Thyroid gland (tissue), 4 donors: Measurements from ENCODE around the gene EID2B. TPM values are rescaled to one million over a fixed set of nuclear protein-coding genes. Genes with fewer than 3 reads are reported as not detected.
A peak's percentile ranks its signal among the peaks of the same experiment; 100 is the strongest.

Experiments
- DNase-seq, 2 donors: peaks; one replicate each; pipeline ENCODE4 v3.0.0-alpha.2; 2019
- H3K27ac ChIP-seq, 3 donors: fragments of 200-600 bp; sonication (generic); 1 replicate in 2 of 3; 2 replicates in 1 of 3; pipeline ENCODE4 v1.5.1; 2016 to 2019; ENCODE audit warnings: mild to moderate bottlenecking in 1 of 3, moderate library complexity in 1 of 3
- H3K27me3 ChIP-seq: fragments of 200-600 bp; sonication (generic); one replicate; pipeline ENCODE4 v1.5.1; 2019
- H3K36me3 ChIP-seq, 2 donors: fragments of 200-600 bp; sonication (generic); one replicate each; pipeline ENCODE4 v1.5.1; 2016 to 2019
- H3K4me1 ChIP-seq, 2 donors: fragments of 200-600 bp; sonication (generic); one replicate each; pipeline ENCODE4 v1.5.1; 2017 to 2019
- H3K4me3 ChIP-seq, 3 donors: fragments of 200-600 bp; sonication (generic); replicated peaks in 1 of 3; 1 replicate in 2 of 3; 2 replicates in 1 of 3; pipeline ENCODE4 v1.5.1; 2016; ENCODE audit warnings: mild to moderate bottlenecking in 1 of 3
- H3K9me3 ChIP-seq: fragments of 200-600 bp; sonication (generic); one replicate; pipeline ENCODE4 v1.5.1; 2017
- CTCF ChIP-seq, 6 experiments: fragments of 200-600 bp in 3 of 6; fragments of 450-650 bp in 3 of 6; sonication (generic) in 3 of 6; IDR thresholded peaks; one replicate each; pipeline ENCODE4 v1.5.1; 2016 to 2019; ENCODE audit warnings: antibody characterized with exemption in 6 of 6, mild to moderate bottlenecking in 2 of 6, inconsistent platforms in 1 of 6, moderate library complexity in 1 of 6
- POLR2A ChIP-seq, 2 donors: fragments of 450-650 bp; IDR thresholded peaks; one replicate each; pipeline ENCODE4 v1.6.1; 2017; ENCODE audit warnings: antibody characterized with exemption in 2 of 2, mild to moderate bottlenecking in 2 of 2, moderate library complexity in 1 of 2
- WGBS, 2 donors: methylation state at CpG; one replicate each; pipeline ENCODE4 v1.1.5; 2017; 5-methylcytosine and 5-hydroxymethylcytosine counted together
- intact Hi-C: fragments of 100-400 bp; cut with DNase I; formaldehyde crosslinking; loops from one replicate; pipeline ENCODE4 v1.15.1; 2023
- total RNA-seq, 4 donors: library from RNA; depleted of rRNA; stranded (reverse); fragments of >200 nt; gene quantifications; one replicate each; pipeline ENCODE4 v1.2.3, GENCODE V29; 2016

Gene EID2B, protein sequence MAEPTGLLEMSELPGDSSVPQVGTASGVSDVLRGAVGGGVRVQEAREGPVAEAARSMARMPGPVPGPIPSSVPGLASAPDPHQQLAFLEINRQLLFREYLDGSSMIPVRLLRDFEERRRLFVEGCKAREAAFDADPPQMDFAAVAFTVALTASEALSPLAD
- total RNA-seq = 1 to 10 TPM; 2.4 to 7.1 (median 4.4) TPM

- WGBS, 2 donors = 0% methylated on average over 28 to 31 of the region's 65 CpGs
- peak within 1 kb of the TSS; percentile 30 to 95 (median 60) for H3K4me3 ChIP-seq
- TF ChIP-seq CTCF (IDR thresholded peaks at IDR 0.05) (peak; percentile 98 to 100 (median 100)), POLR2A (IDR thresholded peaks at IDR 0.05) (peak; percentile 21 to 84)
- peaks cover 0 to 5% of the 10 kb centered on the region in 2 donors for H3K4me1 ChIP-seq
- peak within 1 kb of the TSS; percentile 54 to 74 (median 58) for H3K27ac ChIP-seq
- no peaks in the 10 kb centered on the region for H3K9me3 ChIP-seq
- no peaks in the 10 kb centered on the region for H3K27me3 ChIP-seq
- peak; percentile 95 to 96 for DNase-seq
- intact Hi-C loops = loop anchor here (2.0 to 10.0 kb wide), 2 partner anchors 60 to 88 kb away; partner anchors contain the start of gene SUPT5H
- H3K36me3 ChIP-seq = no peaks in the 10 kb centered on the region
Observed at GRCh38 chr19:39532233-39533002, at the start of gene EID2B. EID2B (minus strand) TSS chr19:39532852; CDS start chr19:39532802, 50 bp downstream.

DNA sequence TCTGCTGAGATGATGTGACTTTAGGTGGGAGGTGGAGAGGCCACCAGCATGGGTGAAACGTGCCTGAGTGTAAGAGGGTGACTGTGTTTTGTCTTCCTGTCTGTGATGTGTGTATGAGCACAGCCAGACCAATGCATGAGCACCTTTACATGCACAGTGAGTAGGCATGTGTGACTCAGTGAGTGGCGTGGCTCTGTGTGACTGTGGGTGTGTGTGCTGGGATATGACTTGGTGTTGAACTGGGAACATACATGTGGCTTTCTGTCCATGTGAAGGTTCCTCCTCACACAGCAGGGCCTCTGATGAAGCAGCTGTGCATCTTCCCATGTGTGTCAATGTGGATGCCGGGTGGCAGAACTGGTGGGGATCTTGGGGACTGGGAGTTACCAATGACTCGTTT, 49.8 kb upstream of the EID2B start:
- no peaks in the 10 kb centered on the region for H3K9me3 ChIP-seq
- no peaks in the 10 kb centered on the region for H3K27me3 ChIP-seq
- TF ChIP-seq POLR2A (IDR thresholded peaks at IDR 0.05) (no peak), CTCF (IDR thresholded peaks at IDR 0.05) (no peak)
- no peak overlapping the region for H3K27ac ChIP-seq
- 44 to 55% methylated on average over 4 of the region's 4 CpGs for WGBS, 2 donors
- intact Hi-C loops = no loop called here
- no peaks in the 10 kb centered on the region for H3K36me3 ChIP-seq
- H3K4me3 ChIP-seq = no peak overlapping the region
- no peak for DNase-seq
- H3K4me1 ChIP-seq = no peaks in the 10 kb centered on the region

DNA sequence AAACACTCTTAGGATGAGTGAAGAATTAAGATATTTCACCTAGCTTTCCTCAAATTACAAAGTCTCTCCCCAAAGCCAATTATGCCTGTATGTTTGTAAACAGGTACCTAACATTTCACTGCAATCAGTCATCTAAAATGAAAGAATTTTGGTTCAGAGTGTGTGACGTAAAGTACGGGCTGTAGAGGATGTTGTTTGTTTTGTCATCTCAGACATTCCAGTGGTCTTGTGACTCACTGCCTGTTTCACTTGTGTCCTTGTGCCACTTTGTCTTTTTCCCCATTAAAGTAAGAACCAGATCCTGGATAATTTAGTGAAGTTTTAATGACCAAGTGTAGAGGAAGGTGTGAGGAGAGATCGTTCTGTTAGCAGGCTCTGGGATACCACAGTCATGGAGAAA, 36.0 kb upstream of the EID2B start:
- peaks cover 14 to 20% of the 10 kb centered on the region in 2 donors for H3K4me1 ChIP-seq
- DNase-seq = no peak
- no peaks in the 10 kb centered on the region for H3K27me3 ChIP-seq
- intact Hi-C loops = no loop called here
- no peak overlapping the region for H3K27ac ChIP-seq
- no peak overlapping the region for H3K4me3 ChIP-seq
- no peaks in the 10 kb centered on the region for H3K9me3 ChIP-seq
- H3K36me3 ChIP-seq = no peaks in the 10 kb centered on the region
- 42 to 60% methylated on average over 3 of the region's 3 CpGs for WGBS, 2 donors
- no peak for TF ChIP-seq POLR2A (IDR thresholded peaks at IDR 0.05)
- TF ChIP-seq CTCF (IDR thresholded peaks at IDR 0.05) = no peak

DNA sequence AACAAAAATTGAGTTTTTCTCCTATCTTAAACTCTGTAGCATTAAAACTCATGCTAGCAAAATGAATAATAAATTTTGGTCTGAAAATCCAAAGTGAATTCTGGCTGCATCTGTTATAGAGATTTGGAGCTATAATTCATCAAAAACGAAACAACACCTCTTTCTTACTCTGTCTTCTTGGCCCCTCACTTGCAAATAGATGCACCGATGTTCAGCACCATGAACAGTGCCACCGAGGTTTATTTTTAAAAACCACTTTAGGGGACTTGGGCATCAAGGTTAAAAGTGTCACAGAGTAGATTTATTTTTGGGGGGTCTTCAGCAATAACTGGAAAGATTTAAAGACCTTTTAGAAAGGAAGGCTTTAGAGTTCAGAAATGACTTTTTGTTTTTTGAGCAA, 33.4 kb upstream of the EID2B start:
- no peaks in the 10 kb centered on the region for H3K9me3 ChIP-seq
- H3K27ac ChIP-seq = no peak overlapping the region
- intact Hi-C loops = no loop called here
- peaks cover 27 to 38% of the 10 kb centered on the region in 2 donors for H3K4me1 ChIP-seq
- H3K36me3 ChIP-seq = no peaks in the 10 kb centered on the region
- DNase-seq = no peak
- WGBS, 2 donors = 40 to 53% methylated on average over 3 of the region's 3 CpGs
- no peak overlapping the region for H3K4me3 ChIP-seq
- no peak for TF ChIP-seq CTCF (IDR thresholded peaks at IDR 0.05)
- no peak for TF ChIP-seq POLR2A (IDR thresholded peaks at IDR 0.05)
- H3K27me3 ChIP-seq = no peaks in the 10 kb centered on the region

- Histone ChIP-seq H3K36me3 (no peaks in the 10 kb centered on the region), H3K4me3 (no peak overlapping the region), H3K4me1 (peaks cover 27 to 31% of the 10 kb centered on the region in 2 donors), H3K27ac (peak overlapping the region; percentile 72 to 85 (median 76)), H3K9me3 (no peaks in the 10 kb centered on the region), H3K27me3 (no peaks in the 10 kb centered on the region)
- TF ChIP-seq CTCF (IDR thresholded peaks at IDR 0.05) (no peak), POLR2A (IDR thresholded peaks at IDR 0.05) (peak in 1 of 2 donors; percentile 25)
- intact Hi-C loops = no loop called here
- DNase-seq = peak; percentile 84 to 85
- WGBS, 2 donors = 18 to 53% methylated on average over 2 of the region's 2 CpGs
Observed at GRCh38 chr19:39563408-39563807, 30.8 kb upstream of the EID2B start.
